OCI-LY1 (cell line): Measurements from ENCODE around the gene WDR11.

Experiments
- CTCF ChIP-seq: fragments of 200-600 bp; sonication (generic), shearing (Covaris generic); IDR thresholded peaks from 2 replicates; pipeline ENCODE4 v1.5.1; 2017; ENCODE audit warnings: mild to moderate bottlenecking, antibody characterized with exemption, low read length, moderate library complexity, mixed read lengths
- EZH2 ChIP-seq: fragments of 200-600 bp; sonication (generic), shearing (Covaris generic); IDR thresholded peaks from 2 replicates; pipeline ENCODE4 v1.8.0; 2017; ENCODE audit warnings: borderline replicate concordance, mixed run types, mild to moderate bottlenecking, antibody characterized with exemption, low read length, moderate library complexity, mixed read lengths

- no peak for TF ChIP-seq CTCF
- no peak for TF ChIP-seq EZH2
Observed at GRCh38 chr10:120838941-120839340, 12.2 kb upstream of the WDR11 start.
